Tracheal epithelial cell (primary cell): Measurements from ENCODE around the gene RPN1. TPM values are rescaled to one million over a fixed set of nuclear protein-coding genes. Genes with fewer than 3 reads are reported as not detected.

ENCODE experiments used
- total RNA-seq: library from RNA; depleted of rRNA; stranded (reverse); fragments of >200 nt; gene quantifications from 2 replicates; pipeline ENCODE4 v1.2.1, GENCODE V29; 2014

The RPN1 gene
- 369 and 510 TPM in 2 replicates for total RNA-seq

GRCh38 chr3:128650096-128651050, at the start of gene RPN1:
TSS of gene RPN1 (minus strand) at chr3:128650818. CDS start at chr3:128650800, 18 bp downstream.

Other genes with a start within 250 kb of the RPN1 start
- gene DNAJB8, start 183.9 kb downstream of the RPN1 start, total RNA-seq: not detected in 2 replicates
- gene GATA2, start 157.6 kb downstream of the RPN1 start, total RNA-seq: under 0.01 TPM in 1 of 2 replicates, not detected in the other
- gene RAB7A, start 75.4 kb upstream of the RPN1 start, total RNA-seq: 32.4 and 33.0 TPM in 2 replicates
- gene ACAD9, start 228.8 kb upstream of the RPN1 start, total RNA-seq: 23.2 and 32.8 TPM in 2 replicates